Peyer's patch (tissue), 4 donors: ENCODE results near the gene TMEM243.
A peak's percentile ranks its signal among the peaks of the same experiment; 100 is the strongest.

Experiments used
- POLR2A ChIP-seq, 2 donors: fragments of 450-650 bp; IDR thresholded peaks; one replicate each; pipeline ENCODE4 v1.5.1; 2017; ENCODE audit warnings: antibody characterized with exemption in 2 of 2, mild to moderate bottlenecking in 2 of 2, moderate library complexity in 2 of 2
- TF ChIP-seq, protein P1 (sequence below), 6 experiments: fragments of 450-650 bp in 4 of 6; fragments of 200-600 bp in 2 of 6; sonication (generic) in 1 of 6; IDR thresholded peaks; one replicate each; pipeline ENCODE4 v1.5.1; 2017 to 2019; ENCODE audit warnings: antibody characterized with exemption in 6 of 6, mild to moderate bottlenecking in 3 of 6, moderate library complexity in 1 of 6

DNA sequence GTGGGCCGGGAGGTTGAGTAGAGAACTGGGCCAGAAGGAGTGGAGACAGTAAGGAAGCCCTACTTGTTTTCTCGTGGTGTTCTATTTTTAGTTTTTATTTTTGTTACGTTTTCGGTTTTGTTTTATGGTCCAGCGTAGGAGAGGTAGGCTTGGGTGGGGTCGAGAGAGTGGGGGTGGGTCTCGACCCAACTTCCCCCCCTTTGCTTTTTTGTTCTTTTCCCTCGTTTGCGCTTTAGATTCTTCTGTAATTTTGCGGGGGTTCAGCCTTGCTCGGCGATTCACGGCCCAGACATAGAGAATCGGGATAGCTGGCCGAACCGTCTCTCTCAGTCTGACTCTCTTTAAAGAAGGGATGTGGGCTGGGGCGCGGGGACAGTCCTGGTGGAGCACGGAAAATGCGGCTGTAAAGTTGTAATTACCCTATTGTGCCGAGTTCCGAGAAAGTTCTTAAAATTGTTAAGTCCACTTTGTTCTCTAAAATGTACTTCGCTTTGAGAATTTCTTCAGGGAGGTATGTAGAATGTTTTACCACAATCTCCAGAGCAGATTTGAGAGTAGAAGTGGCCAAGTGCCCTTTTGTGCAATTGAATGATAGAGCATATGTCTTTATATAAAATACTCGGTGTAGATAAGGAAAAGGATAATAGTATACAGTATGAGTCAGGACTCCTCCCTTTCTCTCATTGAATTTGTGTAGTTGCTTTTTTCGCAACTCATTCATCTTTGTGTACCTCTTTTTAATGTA lies 66.5 kb downstream of the TMEM243 start:
- TF ChIP-seq, protein P1, sequence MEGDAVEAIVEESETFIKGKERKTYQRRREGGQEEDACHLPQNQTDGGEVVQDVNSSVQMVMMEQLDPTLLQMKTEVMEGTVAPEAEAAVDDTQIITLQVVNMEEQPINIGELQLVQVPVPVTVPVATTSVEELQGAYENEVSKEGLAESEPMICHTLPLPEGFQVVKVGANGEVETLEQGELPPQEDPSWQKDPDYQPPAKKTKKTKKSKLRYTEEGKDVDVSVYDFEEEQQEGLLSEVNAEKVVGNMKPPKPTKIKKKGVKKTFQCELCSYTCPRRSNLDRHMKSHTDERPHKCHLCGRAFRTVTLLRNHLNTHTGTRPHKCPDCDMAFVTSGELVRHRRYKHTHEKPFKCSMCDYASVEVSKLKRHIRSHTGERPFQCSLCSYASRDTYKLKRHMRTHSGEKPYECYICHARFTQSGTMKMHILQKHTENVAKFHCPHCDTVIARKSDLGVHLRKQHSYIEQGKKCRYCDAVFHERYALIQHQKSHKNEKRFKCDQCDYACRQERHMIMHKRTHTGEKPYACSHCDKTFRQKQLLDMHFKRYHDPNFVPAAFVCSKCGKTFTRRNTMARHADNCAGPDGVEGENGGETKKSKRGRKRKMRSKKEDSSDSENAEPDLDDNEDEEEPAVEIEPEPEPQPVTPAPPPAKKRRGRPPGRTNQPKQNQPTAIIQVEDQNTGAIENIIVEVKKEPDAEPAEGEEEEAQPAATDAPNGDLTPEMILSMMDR (IDR thresholded peaks at IDR 0.05): no peak
- TF ChIP-seq POLR2A (IDR thresholded peaks at IDR 0.05): peak; percentile 59 to 62
